HEK293T (cell line): Measurements from ENCODE around the gene B9D2.

ENCODE experiments used
- CTCF ChIA-PET: fragments of 350-600 bp; formaldehyde crosslinking; extraction: SDS; loops from one replicate; lab custom pipeline; 2021; ENCODE audit warnings: antibody characterized with exemption, inconsistent platforms; lab: Yijun Ruan, JAX
- POLR2A ChIA-PET: fragments of 350-600 bp; formaldehyde crosslinking; extraction: SDS; loops from one replicate; lab custom pipeline; 2020; ENCODE audit warnings: antibody characterized with exemption, inconsistent platforms; lab: Yijun Ruan, JAX
- DNase-seq: peaks from one replicate; pipeline ENCODE4 v3.0.0; 2012; ENCODE audit warnings: mixed read lengths; ENCODE audit errors: extremely low spot score
- ARNT ChIP-seq: fragments of 450-650 bp; IDR thresholded peaks from 2 replicates; pipeline ENCODE4 v1.6.1; 2017; ENCODE audit warnings: mild to moderate bottlenecking
- BHLHE40 ChIP-seq: fragments of 450-650 bp; IDR thresholded peaks from 2 replicates; pipeline ENCODE4 v1.6.1; 2016; ENCODE audit warnings: mild to moderate bottlenecking, moderate library complexity, borderline replicate concordance
- CTBP1 ChIP-seq: fragments of 450-650 bp; IDR thresholded peaks from 2 replicates; pipeline ENCODE4 v1.6.1; 2016; ENCODE audit warnings: borderline replicate concordance
- ELF4 ChIP-seq: fragments of 450-650 bp; IDR thresholded peaks from 2 replicates; pipeline ENCODE4 v1.6.1; 2017; ENCODE audit warnings: antibody characterized with exemption
- FOXA1 ChIP-seq: fragments of 450-650 bp; IDR thresholded peaks from 2 replicates; pipeline ENCODE4 v1.6.1; 2016; ENCODE audit warnings: mild to moderate bottlenecking
- FOXK2 ChIP-seq: fragments of 450-650 bp; IDR thresholded peaks from 2 replicates; pipeline ENCODE4 v1.6.1; 2016; ENCODE audit warnings: mild to moderate bottlenecking
- FOXM1 ChIP-seq: fragments of 450-650 bp; IDR thresholded peaks from 2 replicates; pipeline ENCODE4 v1.6.1; 2017; ENCODE audit warnings: mild to moderate bottlenecking, borderline replicate concordance
- HDGF ChIP-seq: fragments of 450-650 bp; IDR thresholded peaks from 2 replicates; pipeline ENCODE4 v1.6.1; 2017; ENCODE audit warnings: antibody characterized with exemption, borderline replicate concordance
- L3MBTL2 ChIP-seq: fragments of 450-650 bp; conservative IDR thresholded peaks from 2 replicates; pipeline ENCODE4 v1.6.1; 2016; ENCODE audit warnings: mild to moderate bottlenecking
- LEF1 ChIP-seq: fragments of 450-650 bp; IDR thresholded peaks from 2 replicates; pipeline ENCODE4 v1.6.1; 2017; ENCODE audit warnings: mild to moderate bottlenecking, borderline replicate concordance
- NFRKB ChIP-seq: fragments of 450-650 bp; IDR thresholded peaks from 2 replicates; pipeline ENCODE4 v1.6.1; 2016; ENCODE audit warnings: mild to moderate bottlenecking, moderate library complexity
- PKNOX1 ChIP-seq: fragments of 450-650 bp; IDR thresholded peaks from 2 replicates; pipeline ENCODE4 v1.6.1; 2016
- SP1 ChIP-seq: fragments of 450-650 bp; IDR thresholded peaks from 2 replicates; pipeline ENCODE4 v1.6.1; 2017
- SUZ12 ChIP-seq: fragments of 450-650 bp; IDR thresholded peaks from 2 replicates; pipeline ENCODE4 v1.6.1; 2016; ENCODE audit warnings: mild to moderate bottlenecking
- TARDBP ChIP-seq: fragments of 450-650 bp; IDR thresholded peaks from 2 replicates; pipeline ENCODE4 v1.6.1; 2016
- ZNF384 ChIP-seq: fragments of 450-650 bp; IDR thresholded peaks from 2 replicates; pipeline ENCODE4 v1.6.1; 2016

The B9D2 gene

GRCh38 chr19:41363753-41364523 is at the start of gene B9D2:
TSS of gene B9D2 (minus strand) at chr19:41364149. CDS start at chr19:41363519, 630 bp downstream.
- peak; percentile 97 for DNase-seq
- TF ChIP-seq BHLHE40 (no peak), L3MBTL2 (no peak; the same call in 1 of the 2 replicates), ZNF384 (no peak), PKNOX1 (peak; percentile 95), NFRKB (peak; percentile 56; the same call in 1 of the 2 replicates)
- ChIA-PET CTCF (interaction anchor here (0.5 to 1.3 kb wide), 4 partner anchors 12 to 179 kb away, joined by 3 to 4 read pairs (median 4); no protein-coding TSS in a partner anchor), POLR2A (interaction anchor here (0.6 to 3.6 kb wide), 8 partner anchors 9 to 509 kb away, joined by 3 to 51 read pairs (median 3); partner anchors contain the start of genes DMAC2, RPS19 and TGFB1)

GRCh38 chr19:41412953-41413352 is 49.0 kb upstream of the B9D2 start:
- CTCF ChIA-PET, result no interaction called here
- TF ChIP-seq BHLHE40 (no peak), HDGF (no peak), L3MBTL2 (no peak), SP1 (no peak), FOXM1 (no peak), CTBP1 (no peak), ARNT (no peak), NFRKB (no peak), SUZ12 (no peak)
- POLR2A ChIA-PET, result no interaction called here
- DNase-seq, result no peak

GRCh38 chr19:41411968-41412265 is 48.0 kb upstream of the B9D2 start:
- ChIA-PET POLR2A (no interaction called here), CTCF (no interaction called here)
- no peak for TF ChIP-seq NFRKB
- TF ChIP-seq FOXK2, result no peak
- TF ChIP-seq TARDBP, result no peak
- TF ChIP-seq ZNF384, result no peak
- no peak for TF ChIP-seq ARNT
- no peak for TF ChIP-seq CTBP1
- no peak for TF ChIP-seq PKNOX1
- no peak for TF ChIP-seq FOXM1
- no peak for TF ChIP-seq LEF1
- no peak for TF ChIP-seq HDGF
- no peak for TF ChIP-seq SP1
- no peak for TF ChIP-seq BHLHE40
- TF ChIP-seq SUZ12, result no peak
- TF ChIP-seq L3MBTL2, result no peak
- DNase-seq, result no peak

- CTCF ChIA-PET, result no interaction called here
- DNase-seq, result no peak
- POLR2A ChIA-PET, result no interaction called here
- no peak for TF ChIP-seq FOXM1
- no peak for TF ChIP-seq ELF4
- no peak for TF ChIP-seq FOXA1
- TF ChIP-seq HDGF, result no peak
- TF ChIP-seq TARDBP, result no peak
- no peak for TF ChIP-seq LEF1
- TF ChIP-seq L3MBTL2, result no peak
- TF ChIP-seq BHLHE40, result no peak
- TF ChIP-seq SP1, result no peak
- TF ChIP-seq FOXK2, result no peak
- no peak for TF ChIP-seq NFRKB
- no peak for TF ChIP-seq PKNOX1
- TF ChIP-seq SUZ12, result no peak
- TF ChIP-seq ZNF384, result no peak
- TF ChIP-seq CTBP1, result no peak
- TF ChIP-seq ARNT, result no peak
These were observed 47.4 kb upstream of the B9D2 start for GRCh38 chr19:41411100-41411967.

GRCh38 chr19:41410336-41411054 is 46.5 kb upstream of the B9D2 start:
- POLR2A ChIA-PET, result interaction anchor here (1.0 kb wide), 1 partner anchor 29 kb away, joined by 3 read pairs; the partner anchor contains the start of gene DMAC2
- TF ChIP-seq CTBP1, result no peak
- TF ChIP-seq PKNOX1, result no peak
- TF ChIP-seq SUZ12, result no peak
- no peak for TF ChIP-seq L3MBTL2
- no peak for TF ChIP-seq ARNT
- TF ChIP-seq ELF4, result no peak
- TF ChIP-seq FOXA1, result no peak
- no peak for TF ChIP-seq LEF1
- no peak for TF ChIP-seq BHLHE40
- no peak for TF ChIP-seq FOXM1
- TF ChIP-seq NFRKB, result no peak
- no peak for TF ChIP-seq TARDBP
- TF ChIP-seq SP1, result no peak
- CTCF ChIA-PET, result no interaction called here
- no peak for DNase-seq
